GM15510 (cell line): ENCODE data around the gene EIF4E1B.

Experiments used
- POLR2A ChIP-seq: IDR thresholded peaks from 3 replicates; pipeline ENCODE4 v1.6.1; 2011; ENCODE audit warnings: borderline replicate concordance; ENCODE audit not compliant: insufficient read length; ENCODE audit errors: extremely low read depth

EIF4E1B gene

DNA sequence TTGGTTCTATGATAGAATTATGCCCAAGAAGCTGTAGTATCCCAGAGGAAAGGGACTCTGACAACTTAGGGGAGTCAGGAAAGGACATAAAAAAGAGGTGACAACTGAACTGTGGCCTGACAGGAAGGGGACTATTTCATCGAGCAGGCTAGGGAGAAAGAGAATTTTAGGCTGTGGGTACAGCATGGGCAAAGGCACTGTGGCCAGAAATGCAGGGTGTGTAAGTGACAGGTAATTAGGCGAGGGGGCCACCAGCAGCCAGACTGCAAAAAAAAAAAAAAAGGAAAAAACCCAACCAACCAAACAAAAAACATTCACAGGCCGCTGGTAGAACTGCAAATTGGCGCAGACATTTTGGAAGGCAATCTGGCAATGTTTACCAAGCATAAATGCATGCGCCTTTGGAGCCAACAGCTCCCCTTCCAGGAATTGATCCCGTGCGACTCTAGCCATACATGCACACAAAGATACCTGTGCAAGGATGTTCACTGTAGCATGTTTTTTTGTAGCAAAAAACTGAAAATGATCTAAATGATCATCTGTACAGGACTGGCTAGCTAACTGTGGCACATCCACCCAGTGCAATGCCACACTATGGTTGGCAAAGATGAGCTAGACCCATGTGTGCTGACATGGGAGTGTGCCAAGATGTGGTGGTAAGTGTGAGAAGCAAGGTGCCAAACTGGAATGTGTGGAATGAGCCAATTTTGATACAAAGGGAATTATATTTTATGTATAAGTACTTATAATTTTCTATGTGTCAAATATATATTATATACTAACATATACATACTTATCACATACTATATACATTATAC lies 1.1 kb downstream of the EIF4E1B start:
- no peak for TF ChIP-seq POLR2A

DNA sequence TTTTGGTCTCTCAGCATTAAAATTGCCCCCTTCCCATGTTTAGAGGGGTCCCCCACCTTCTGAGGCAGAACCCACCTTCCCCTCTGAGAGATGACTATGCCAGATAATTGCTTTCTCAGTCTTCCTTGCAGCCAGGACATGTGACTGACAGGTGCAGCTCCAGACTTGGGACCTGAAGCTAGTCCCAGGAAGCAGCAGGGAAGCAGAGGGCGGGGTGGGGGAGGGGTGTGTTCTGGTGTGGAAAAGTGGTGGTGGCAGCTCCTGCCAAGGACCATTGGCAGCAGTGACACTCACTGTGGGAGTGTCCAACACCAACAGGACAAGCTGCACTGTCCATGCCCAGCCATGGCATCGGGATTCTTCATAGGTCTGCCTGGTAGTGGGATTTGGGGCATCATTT lies 2.3 kb downstream of the EIF4E1B start:
- no peak for TF ChIP-seq POLR2A

DNA sequence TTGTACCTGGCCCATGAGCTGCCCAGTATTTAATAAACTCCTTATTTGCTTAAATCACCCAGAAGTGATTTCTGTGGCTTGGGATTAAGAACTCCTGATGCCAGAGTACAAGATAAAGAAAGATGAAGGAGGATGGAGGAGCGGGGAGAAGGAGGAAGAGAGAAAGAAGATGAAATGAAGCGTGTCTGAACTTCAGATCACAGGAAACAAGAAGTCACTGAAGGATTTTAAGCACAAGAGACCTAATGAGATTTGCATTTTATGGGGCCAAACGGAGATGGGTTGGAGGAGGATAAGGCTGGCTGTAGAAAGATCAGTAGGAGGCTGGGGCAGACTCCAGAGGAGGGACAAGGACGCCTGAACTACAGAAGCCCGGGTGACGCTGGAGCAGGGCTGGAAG lies 3.1 kb downstream of the EIF4E1B start:
- TF ChIP-seq POLR2A, result no peak

DNA sequence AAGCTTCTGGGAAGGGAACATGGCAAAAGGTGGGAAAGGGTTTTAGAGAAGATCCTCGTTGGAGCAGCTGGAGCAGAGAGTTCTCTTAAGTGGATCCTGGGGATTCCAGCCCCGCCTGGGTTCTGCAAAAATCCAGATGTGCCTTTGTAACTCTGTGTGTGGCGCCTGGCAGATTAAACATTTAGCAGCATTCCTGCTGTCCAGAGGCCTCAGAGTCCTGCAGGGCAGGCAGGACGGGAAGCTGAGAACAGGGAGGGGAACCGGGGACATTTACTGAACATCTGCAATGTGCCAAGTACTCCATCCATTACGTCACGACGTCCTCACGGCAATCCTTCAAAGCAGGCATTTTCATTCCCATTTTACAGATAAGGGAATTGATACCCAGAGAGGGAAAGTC lies 6.0 kb downstream of the EIF4E1B start:
- TF ChIP-seq POLR2A, result no peak

DNA sequence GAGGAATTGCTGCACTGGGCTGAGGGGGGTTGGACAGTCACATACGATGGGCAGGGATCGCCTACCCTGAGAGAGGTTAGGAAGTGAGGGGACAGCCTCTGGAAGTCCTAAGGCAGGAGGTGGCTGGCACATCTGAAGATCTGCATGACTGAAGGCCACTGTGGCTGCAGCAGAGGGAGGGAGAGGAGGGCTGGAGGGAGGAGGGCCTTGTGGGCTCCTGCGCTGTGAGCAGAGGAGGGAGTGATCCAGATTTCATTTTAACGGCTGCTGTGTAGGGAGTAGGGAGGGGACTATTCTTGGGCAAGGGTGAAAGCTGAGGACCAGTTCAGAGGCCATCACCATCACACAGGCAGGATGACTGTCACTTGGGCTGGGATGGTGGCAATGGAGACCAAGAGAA lies 7.1 kb downstream of the EIF4E1B start:
- TF ChIP-seq POLR2A, result no peak

DNA sequence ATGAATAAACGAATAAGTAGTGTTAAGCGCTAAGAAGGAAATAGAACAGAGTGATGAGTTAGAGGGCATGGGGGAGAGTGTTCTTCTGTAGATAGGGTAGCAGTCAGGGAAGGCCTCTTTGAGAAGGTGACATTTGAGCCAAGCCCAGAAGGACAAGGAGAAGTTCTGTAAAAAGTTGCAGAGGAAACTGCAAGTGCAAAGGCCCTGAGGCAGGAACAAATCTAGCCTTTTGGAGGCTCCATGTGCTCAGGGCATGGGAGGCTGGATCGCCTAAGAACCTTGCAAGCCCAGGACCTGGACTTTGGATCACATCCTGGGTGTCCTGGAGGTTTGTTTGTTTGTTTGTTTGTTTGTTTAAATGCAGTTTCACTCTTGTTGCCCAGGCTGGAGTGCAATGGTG lies 8.0 kb downstream of the EIF4E1B start:
- no peak for TF ChIP-seq POLR2A

DNA sequence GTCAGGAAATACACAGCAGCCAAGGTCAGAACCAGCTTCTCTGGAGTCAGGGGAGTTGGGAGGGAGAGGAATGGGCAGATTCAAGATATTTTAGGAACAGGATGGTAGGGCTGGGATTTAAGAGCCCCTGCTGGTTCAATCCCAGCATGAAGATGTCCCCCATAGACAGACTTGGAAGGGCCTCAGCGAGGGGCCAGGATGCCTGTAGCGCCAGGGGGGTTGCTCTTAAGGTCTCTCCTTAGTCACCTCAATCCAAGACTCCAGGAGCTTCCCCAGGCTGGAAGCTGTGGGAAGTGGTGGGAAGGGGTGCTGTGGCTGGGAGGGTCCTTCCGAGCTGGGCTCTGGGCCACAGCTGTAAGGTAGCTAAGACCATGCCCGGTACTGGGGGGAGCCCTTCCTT lies 8.7 kb downstream of the EIF4E1B start:
- TF ChIP-seq POLR2A, result no peak

DNA sequence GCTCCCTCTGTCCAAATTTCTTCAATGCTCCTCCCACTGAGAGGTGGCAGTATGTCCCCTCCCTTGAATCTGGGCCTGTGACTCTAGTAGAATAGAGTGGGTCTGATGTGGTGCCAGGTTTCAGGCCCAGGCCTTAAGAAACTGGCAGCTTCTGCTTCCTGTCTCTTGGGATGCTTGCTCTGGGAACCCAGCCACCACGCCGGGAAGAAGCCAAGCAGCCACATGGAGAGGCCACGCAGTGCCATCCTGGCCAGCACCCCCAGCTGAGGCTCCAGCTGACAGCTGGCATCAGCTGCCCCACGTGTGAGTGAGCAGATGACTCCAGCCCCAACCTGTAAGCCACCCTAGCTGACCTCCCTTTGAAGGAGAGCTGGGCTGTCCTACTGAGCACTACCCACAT lies 9.5 kb downstream of the EIF4E1B start:
- no peak for TF ChIP-seq POLR2A

DNA sequence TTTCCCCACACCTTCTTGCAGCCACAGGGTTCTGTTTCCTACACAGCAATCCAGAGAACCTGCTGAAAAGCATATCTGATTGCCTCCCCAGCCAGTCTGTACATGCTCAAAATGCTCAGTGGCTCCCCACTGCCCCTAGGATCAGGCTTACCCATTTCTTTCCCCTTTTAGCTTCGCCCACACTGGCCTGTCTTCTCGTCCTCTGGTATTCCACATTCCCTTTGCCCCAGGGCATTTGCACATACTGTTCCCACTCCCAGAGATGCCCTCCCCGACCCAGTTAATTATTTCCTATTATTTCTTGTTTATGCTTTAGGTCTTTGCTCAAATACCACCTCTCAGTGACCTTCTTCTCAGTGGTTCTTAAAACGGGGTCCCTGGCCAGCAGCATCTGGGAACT lies 10.1 kb downstream of the EIF4E1B start:
- TF ChIP-seq POLR2A, result no peak

DNA sequence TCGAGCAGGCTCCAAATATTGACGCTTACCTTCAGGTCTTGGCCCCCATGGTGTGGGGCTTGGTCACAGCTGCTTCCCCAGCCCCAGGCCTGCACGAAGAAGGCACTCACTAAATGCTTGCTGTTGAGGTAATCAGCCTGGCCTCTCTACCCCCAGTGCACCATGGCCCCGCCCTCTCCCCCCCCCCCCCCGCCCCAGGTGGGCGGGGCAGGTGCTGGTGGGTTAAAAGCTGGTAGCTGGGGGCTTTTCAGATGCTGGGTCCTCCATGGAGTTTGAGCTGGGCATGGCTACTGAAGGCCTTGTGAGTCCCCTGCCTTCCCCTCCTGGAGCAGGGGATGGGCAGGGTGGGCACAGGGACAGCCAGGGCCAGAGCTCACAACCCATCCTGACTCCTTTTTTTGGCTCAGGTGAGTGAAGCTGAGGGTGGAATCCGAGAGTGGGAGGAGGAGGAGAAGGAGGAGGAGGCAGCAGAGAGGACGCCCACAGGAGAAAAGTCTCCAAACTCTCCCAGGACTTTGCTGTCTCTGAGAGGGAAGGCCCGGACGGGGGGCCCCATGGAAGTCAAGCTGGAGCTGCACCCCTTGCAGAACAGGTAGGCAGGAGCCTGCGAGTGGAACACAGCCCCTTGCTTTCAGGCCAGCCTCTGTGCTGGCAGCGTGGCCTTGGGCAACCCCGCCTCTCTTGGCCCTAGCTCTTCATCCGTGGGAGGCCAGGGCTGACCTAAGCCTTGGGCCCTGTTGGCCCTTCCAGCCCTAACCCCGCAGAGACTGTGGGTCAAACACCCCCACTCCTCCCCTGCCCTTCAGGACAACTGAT lies 12.4 kb downstream of the EIF4E1B start:
- no peak for TF ChIP-seq POLR2A

DNA sequence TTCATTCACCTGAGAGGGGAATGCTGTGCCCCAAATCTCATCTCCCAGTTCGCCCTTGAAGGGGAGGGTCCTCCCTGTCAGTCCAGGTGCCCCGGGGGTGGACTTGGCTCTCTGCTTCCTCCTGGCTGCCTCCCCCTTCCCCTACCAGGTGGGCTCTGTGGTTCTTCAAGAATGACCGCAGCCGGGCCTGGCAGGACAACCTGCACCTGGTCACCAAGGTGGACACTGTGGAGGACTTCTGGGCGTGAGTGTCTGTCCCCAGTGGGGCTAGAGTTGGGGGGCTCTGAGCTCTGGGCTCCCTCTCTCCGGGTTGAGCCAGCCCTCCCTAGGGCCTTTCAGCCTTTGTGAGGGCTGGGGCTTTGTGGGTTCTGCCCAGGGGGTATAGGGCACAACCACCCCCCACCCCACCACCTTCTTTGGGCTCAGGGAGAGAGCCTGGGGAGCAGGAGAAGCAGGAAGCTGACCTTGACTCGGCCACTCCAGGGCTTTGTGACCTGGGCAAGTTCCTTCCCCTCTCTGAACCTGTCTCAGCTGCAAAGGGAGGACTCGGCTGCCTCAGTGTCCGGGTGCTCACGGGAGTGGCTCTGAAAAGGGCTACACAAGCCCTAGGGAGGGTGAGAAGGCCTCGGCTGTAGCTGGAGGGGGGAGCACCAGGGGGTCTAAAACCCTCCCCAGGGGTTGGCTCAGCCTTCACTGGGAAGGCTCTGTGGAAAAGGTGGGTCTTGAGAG lies 13.2 kb downstream of the EIF4E1B start:
- TF ChIP-seq POLR2A, result no peak

DNA sequence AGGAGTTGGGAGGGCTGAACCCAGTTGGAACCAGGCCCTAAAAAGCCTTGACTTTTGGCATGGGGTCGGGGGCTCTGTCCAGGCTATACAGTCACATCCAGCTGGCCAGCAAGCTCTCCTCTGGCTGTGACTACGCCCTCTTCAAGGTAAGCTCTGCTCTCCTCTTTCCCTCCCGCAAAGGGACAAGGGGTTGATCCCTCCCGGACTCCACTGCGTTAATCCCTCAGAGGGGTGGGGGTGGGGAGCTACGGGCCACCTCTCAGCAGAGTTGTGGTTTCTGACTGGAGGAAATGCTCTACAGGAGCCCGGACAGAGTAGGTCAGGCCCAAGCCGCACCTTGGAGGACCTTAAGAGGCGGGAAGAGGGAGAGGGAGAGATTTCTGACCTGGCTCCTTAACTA lies 13.8 kb downstream of the EIF4E1B start:
- TF ChIP-seq POLR2A, result no peak

DNA sequence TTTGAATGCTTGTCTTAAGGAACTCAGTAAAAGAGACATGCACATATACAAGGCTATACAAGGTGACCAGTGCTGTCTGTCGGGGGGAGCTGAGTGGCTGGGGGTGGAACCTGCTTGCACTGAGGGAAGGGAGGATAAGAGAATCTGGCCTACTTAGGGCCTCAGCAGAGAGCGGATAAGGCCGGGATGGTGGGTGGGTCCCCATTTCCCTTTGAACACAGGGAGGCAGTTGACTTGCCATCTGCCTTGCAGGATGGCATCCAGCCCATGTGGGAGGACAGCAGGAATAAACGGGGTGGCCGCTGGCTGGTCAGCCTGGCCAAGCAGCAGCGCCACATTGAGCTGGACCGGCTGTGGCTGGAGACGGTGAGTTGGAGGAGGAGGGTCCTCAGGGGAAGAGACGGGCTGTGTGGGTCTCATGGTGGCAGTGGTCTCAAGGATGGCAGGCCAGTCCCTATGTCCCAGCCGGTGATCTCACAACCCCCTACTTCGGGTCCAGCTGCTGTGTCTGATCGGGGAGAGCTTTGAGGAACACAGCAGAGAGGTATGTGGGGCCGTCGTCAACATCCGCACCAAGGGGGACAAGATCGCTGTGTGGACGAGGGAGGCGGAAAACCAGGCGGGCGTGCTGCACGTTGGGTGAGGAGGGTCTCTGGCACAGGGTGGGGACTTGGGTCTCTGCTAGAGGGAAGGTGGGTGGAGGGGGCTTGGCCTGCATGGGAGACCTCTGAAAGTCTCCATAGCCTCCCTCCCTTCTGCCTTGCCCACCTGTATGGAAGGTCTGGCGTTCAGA lies 14.6 kb downstream of the EIF4E1B start:
- no peak for TF ChIP-seq POLR2A

DNA sequence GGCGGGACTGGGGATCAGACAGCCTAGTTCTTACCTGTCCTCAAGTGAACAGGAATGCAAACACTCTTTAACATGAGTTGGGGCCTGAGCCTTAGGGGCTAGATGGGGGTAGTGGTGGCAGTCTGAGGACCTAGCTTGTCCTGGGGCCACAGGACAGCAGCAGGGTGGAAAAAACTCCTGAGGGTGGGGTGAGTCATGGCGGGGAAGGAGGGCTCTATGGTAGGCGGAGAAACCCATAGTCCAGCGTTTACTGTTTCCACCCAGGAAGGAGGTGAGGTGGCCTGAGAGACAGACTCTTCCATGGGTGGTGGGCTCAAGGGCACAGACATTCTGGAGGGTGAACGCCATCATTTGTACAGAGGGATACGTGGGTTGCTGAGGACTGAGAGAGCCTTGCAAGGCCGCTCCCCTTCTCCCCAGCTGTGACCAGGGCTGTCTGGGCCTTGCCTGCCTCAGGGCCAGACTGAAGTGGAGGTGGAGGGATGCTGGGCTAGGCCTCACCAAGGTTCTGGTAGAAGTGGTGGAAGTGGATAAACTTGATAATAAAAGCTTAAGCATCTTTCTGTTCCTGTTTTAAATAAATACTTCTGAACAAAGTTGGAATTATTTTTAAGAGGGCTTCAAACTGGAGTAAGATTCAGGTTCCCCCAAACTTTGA lies 15.7 kb downstream of the EIF4E1B start:
- TF ChIP-seq POLR2A, result no peak
